Heart left ventricle (tissue), 16 donors: Measurements from ENCODE around the gene LCP1. TPM values are rescaled to one million over a fixed set of nuclear protein-coding genes. Genes with fewer than 3 reads are reported as not detected.

ENCODE experiments used
- ATAC-seq, 4 donors: fragments of 200-7000 bp; cut with Tn5 transposase; one replicate each; pipeline ENCODE4 v1.9.1; 2020 to 2022; ENCODE audit warnings: moderate library complexity in 4 of 4, mild to moderate bottlenecking in 3 of 4, moderate number of reproducible peaks in 1 of 4
- DNase-seq, 5 donors: peaks; one replicate each; pipeline ENCODE4 v3.0.0-alpha.2; 2020
- H3K27ac ChIP-seq, 12 donors: fragments of 200-600 bp; sonication (generic) in 4 of 12; one replicate each; pipeline versions ENCODE4 v1.5.0 to v1.8.0; 2016 to 2022; ENCODE audit warnings: mild to moderate bottlenecking in 2 of 12
- H3K27me3 ChIP-seq, 9 donors: fragments of 200-600 bp; sonication (generic) in 2 of 9; one replicate each; pipeline versions ENCODE4 v1.5.1 to v1.8.0; 2016 to 2022; ENCODE audit warnings: mild to moderate bottlenecking in 3 of 9
- H3K36me3 ChIP-seq, 9 donors: fragments of 200-600 bp; sonication (generic) in 2 of 9; one replicate each; pipeline versions ENCODE4 v1.5.0 to v1.8.0; 2018 to 2022; ENCODE audit warnings: mild to moderate bottlenecking in 2 of 9
- H3K4me1 ChIP-seq, 12 donors: fragments of 200-600 bp; sonication (generic) in 4 of 12; one replicate each; pipeline versions ENCODE4 v1.5.0 to v1.8.0; 2016 to 2022; ENCODE audit warnings: mild to moderate bottlenecking in 3 of 12
- H3K4me3 ChIP-seq, 12 donors: fragments of 200-600 bp; sonication (generic) in 4 of 12; one replicate each; pipeline versions ENCODE4 v1.5.0 to v1.8.0; 2017 to 2022; ENCODE audit warnings: mild to moderate bottlenecking in 9 of 12, moderate library complexity in 4 of 12
- H3K9me3 ChIP-seq, 12 donors: fragments of 200-600 bp; sonication (generic) in 4 of 12; one replicate each; pipeline versions ENCODE4 v1.5.0 to v1.8.0; 2016 to 2022; ENCODE audit warnings: mild to moderate bottlenecking in 1 of 12
- POLR2A ChIP-seq, 2 donors: fragments of 450-650 bp; IDR thresholded peaks; one replicate each; pipeline ENCODE4 v1.6.1; 2017; ENCODE audit warnings: antibody characterized with exemption in 2 of 2, mild to moderate bottlenecking in 2 of 2, moderate library complexity in 2 of 2
- WGBS, 4 donors: extraction: QIAGEN DNeasy Blood & Tissue Kit in 2 of 4; methylation state at CpG; one replicate each; pipeline versions ENCODE4 v1.1.5 to v1.1.7; 2013 to 2018; 5-methylcytosine and 5-hydroxymethylcytosine counted together
- intact Hi-C, 10 donors: fragments of 100-400 bp; cut with DNase I; formaldehyde crosslinking; loops; one replicate each; pipeline versions ENCODE4 v1.11.1 to v1.14.2; 2022
- polyA plus RNA-seq, 2 donors: library from polyadenylated mRNA; stranded (reverse); fragments of 200-250 nt; gene quantifications; one replicate each; pipeline ENCODE4 v1.2.3, GENCODE V29; 2013
- total RNA-seq, 9 donors: library from RNA; depleted of rRNA in 2 of 9; stranded (reverse); fragments of >200 nt in 2 of 9; fragmentation: NEBNext Ultra II Directional in 3 of 9; extraction: Animal tissue kit (Norgen Biotek cat#: 25700) in 3 of 9; gene quantifications; one replicate each; pipeline versions ENCODE4 v1.1.0 to v1.2.4, GENCODE V29; 2016 to 2023
- TF ChIP-seq, protein P1 (sequence below), 12 donors: fragments of 200-600 bp; sonication (generic) in 4 of 12; IDR thresholded peaks; one replicate each; pipeline versions ENCODE4 v1.5.0 to v1.8.0; 2018 to 2022; ENCODE audit warnings: antibody characterized with exemption in 12 of 12, mild to moderate bottlenecking in 5 of 12
- donor health status: ischemic (EF 13 %, LVEDD 7.1; RV severe dilation, severe dysfunction).
- donor health status: healthy with polysubstance abuse.
- donor health status: DM: no; HTN: yes; CAD: no.
- donor health status: DM: no; HTN: no; CAD: no.
- donor health status: ischemic (EF 25% LVEDD 6.9; RV normal size, moderate dysfunction).
- donor health status: ischemic (EF 25% LVEDD 5.7; RV mildly dilated, moderate dysfunction).
- donor health status: healthy.
- donor health status: DM: yes; HTN: yes; CAD: no.
- donor health status: ischemic (EF 35%, LVEDD 5.7; RV mildly dilated, moderate dysfunction).
- donor health status: nonischemic (EF 11% LVEDD 7.7; RV severe dilation, severe dysfunction).
- donor health status: DM: yes; HTN: yes; CAD: no.
- donor health status: PGD.
- donor health status: ischemic (EF 29% LVEDD 5.4; RV normal size, mild dysfunction).
- donor health status: nonischemic (EF 23%, LVEDD 6.1; RV moderate dilation, normal function).

The LCP1 gene
- total and polyA plus RNA-seq, 11 donors: 1.9 to 230 (median 10.9) TPM

DNA sequence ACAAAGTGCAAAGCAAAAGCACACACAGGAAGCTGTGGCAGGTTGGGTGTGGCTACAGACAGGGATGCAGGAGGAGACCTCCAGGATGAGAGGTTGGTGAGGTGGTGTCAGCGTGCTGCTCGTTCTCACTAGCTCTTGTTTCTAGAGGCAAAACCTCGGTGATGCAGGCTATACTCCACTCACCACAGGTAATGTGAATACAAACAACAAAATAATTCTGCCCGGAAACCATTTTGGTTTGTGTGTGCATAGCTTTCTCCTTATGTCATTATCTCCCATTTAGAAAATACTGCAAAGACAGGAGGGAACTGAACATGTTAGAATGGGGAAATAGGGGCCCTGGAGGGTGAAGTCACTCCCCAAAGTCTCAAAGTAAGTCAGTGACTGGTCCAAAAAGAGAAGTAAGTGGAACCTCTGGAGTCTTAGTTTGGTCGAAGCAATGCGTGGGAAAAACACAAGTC lies 9.4 kb downstream of the LCP1 start:
- Histone ChIP-seq H3K4me1 (peaks cover 0 to 90% (median 9%) of the 10 kb centered on the region in 12 donors), H3K36me3 (no peaks in the 10 kb centered on the region), H3K9me3 (no peaks in the 10 kb centered on the region), H3K27me3 (peaks cover 0 to 4% (median 0%) of the 10 kb centered on the region in 9 donors), H3K27ac (peak overlapping the region in 2 of 12 donors; percentile 5 to 91), H3K4me3 (peak overlapping the region in 1 of 12 donors; percentile 35)
- 74 to 85% (median 80%) methylated on average over 6 of the region's 6 CpGs for WGBS, 4 donors
- no peak for DNase-seq
- TF ChIP-seq, protein P1, sequence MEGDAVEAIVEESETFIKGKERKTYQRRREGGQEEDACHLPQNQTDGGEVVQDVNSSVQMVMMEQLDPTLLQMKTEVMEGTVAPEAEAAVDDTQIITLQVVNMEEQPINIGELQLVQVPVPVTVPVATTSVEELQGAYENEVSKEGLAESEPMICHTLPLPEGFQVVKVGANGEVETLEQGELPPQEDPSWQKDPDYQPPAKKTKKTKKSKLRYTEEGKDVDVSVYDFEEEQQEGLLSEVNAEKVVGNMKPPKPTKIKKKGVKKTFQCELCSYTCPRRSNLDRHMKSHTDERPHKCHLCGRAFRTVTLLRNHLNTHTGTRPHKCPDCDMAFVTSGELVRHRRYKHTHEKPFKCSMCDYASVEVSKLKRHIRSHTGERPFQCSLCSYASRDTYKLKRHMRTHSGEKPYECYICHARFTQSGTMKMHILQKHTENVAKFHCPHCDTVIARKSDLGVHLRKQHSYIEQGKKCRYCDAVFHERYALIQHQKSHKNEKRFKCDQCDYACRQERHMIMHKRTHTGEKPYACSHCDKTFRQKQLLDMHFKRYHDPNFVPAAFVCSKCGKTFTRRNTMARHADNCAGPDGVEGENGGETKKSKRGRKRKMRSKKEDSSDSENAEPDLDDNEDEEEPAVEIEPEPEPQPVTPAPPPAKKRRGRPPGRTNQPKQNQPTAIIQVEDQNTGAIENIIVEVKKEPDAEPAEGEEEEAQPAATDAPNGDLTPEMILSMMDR (IDR thresholded peaks at IDR 0.05): no peak
- no peak for TF ChIP-seq POLR2A (IDR thresholded peaks at IDR 0.05)
- intact Hi-C loops: no loop called here
- ATAC-seq: peak in 2 of 4 donors; percentile 57 to 61

GRCh38 chr13:46171739-46172138 lies 10.2 kb downstream of the LCP1 start:
- 96 to 99% (median 96%) methylated on average over 7 of the region's 7 CpGs for WGBS, 4 donors
- TF ChIP-seq, protein P1 (IDR thresholded peaks at IDR 0.05): no peak
- peaks cover 0 to 11% (median 0%) of the 10 kb centered on the region in 9 donors for H3K27me3 ChIP-seq
- H3K4me3 ChIP-seq: peak overlapping the region in 1 of 12 donors; percentile 35
- intact Hi-C loops: no loop called here
- H3K36me3 ChIP-seq: no peaks in the 10 kb centered on the region
- H3K27ac ChIP-seq: peak overlapping the region in 1 of 12 donors; percentile 91
- DNase-seq (no peak), ATAC-seq (no peak)
- H3K9me3 ChIP-seq: no peaks in the 10 kb centered on the region
- peaks cover 0 to 98% (median 9%) of the 10 kb centered on the region in 12 donors for H3K4me1 ChIP-seq

DNA sequence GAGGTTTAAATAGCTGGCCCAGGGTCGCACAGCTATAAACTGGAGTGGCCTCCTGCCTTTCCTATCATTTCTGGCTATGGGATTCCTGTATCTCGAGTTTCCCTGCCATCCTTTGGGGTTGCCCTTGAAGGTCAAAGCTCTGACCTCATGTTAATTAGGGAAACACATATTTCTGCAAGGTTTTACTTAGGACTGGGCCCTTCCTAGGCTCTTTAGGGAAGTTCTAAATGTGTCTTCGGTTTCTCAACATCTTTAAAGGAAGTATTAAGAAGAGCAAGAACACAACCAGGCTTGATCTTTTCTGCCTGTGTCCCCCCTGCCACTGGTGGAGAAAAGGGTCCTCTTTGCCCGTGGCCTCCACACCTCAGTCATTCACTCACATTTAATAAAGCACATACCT lies 10.8 kb downstream of the LCP1 start:
- intact Hi-C loops: no loop called here
- peak overlapping the region in 2 of 12 donors; percentile 39 to 91 for H3K27ac ChIP-seq
- H3K36me3 ChIP-seq: no peaks in the 10 kb centered on the region
- 54 to 69% (median 63%) methylated on average over 4 of the region's 4 CpGs for WGBS, 4 donors
- ATAC-seq (peak in 2 of 4 donors; percentile 36 to 67), DNase-seq (no peak)
- H3K9me3 ChIP-seq: no peaks in the 10 kb centered on the region
- peaks cover 0 to 100% (median 9%) of the 10 kb centered on the region in 12 donors for H3K4me1 ChIP-seq
- no peak for TF ChIP-seq POLR2A (IDR thresholded peaks at IDR 0.05)
- TF ChIP-seq, protein P1 (IDR thresholded peaks at IDR 0.05): no peak
- H3K4me3 ChIP-seq: peak overlapping the region in 1 of 12 donors; percentile 35
- H3K27me3 ChIP-seq: peaks cover 0 to 11% (median 0%) of the 10 kb centered on the region in 9 donors

DNA sequence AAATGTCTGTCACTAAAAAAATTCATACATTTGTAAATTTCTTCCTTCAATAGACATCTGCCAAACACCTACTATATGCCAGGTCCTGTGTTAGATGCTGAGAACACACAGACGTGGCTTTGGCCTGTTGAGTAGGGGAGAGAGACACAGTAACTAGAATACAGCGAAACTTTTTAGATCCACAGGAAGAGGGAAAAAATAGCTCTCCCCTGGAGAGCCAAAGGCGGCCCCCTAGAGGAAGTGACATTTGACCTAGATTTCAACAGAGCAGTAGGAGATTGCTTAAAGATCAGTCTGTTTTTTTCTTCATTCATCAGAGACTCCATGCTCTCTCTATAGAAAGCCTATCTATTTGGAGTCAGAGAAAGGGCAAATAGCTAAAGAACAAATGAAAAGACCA lies 11.3 kb downstream of the LCP1 start:
- intact Hi-C loops: no loop called here
- 24 to 31% (median 30%) methylated on average over 3 of the region's 3 CpGs for WGBS, 4 donors
- H3K36me3 ChIP-seq: no peaks in the 10 kb centered on the region
- H3K4me3 ChIP-seq: peak overlapping the region in 2 of 12 donors; percentile 3 to 35
- H3K27me3 ChIP-seq: peaks cover 0 to 11% (median 0%) of the 10 kb centered on the region in 9 donors
- DNase-seq (no peak), ATAC-seq (peak in 3 of 4 donors; percentile 30 to 73 (median 41))
- H3K9me3 ChIP-seq: no peaks in the 10 kb centered on the region
- H3K4me1 ChIP-seq: peaks cover 0 to 100% (median 9%) of the 10 kb centered on the region in 12 donors
- peak overlapping the region in 2 of 12 donors; percentile 39 to 91 for H3K27ac ChIP-seq
- TF ChIP-seq, protein P1 (IDR thresholded peaks at IDR 0.05): no peak
- TF ChIP-seq POLR2A (IDR thresholded peaks at IDR 0.05): no peak
